K562 (cell line): ENCODE data around the gene DNPEP. TPM values are rescaled to one million over a fixed set of nuclear protein-coding genes. Genes with fewer than 3 reads are reported as not detected.

Experiments used
- ATAC-seq: fragments of 200-7000 bp; cut with Tn5 transposase; 3 replicates; pipeline ENCODE4 v1.9.1; 2020; ENCODE audit warnings: moderate library complexity
- BruUV-seq: library from RNA; stranded (reverse); fragments of 400-500 nt; replicated peaks from 2 replicates; lab custom pipeline; 2021; lab: Mats Ljungman, UMichigan
- CTCF ChIA-PET: fragments of 300-600 bp; formaldehyde crosslinking; extraction: SDS; loops from one replicate; lab custom pipeline; 2021; ENCODE audit warnings: low intra/inter-chr PET ratio; lab: Yijun Ruan, JAX
- POLR2A ChIA-PET: fragments of 300-600, 350-650 bp; sonication (Branson Sonifier 250); formaldehyde crosslinking; extraction: SDS; loops from one replicate; lab custom pipeline; 2021; ENCODE audit warnings: antibody characterized with exemption, inconsistent platforms; lab: Yijun Ruan, JAX
- DNase-seq, 4 experiments: peaks; one replicate each; pipeline versions ENCODE4 v3.0.0 to v3.0.0-alpha.2; 2011 to 2018; ENCODE audit warnings: low spot score in 3 of 4, mixed read lengths in 3 of 4; ENCODE audit errors: extremely low read depth in 1 of 4
- FAIRE-seq: peaks from 2 replicates; lab custom pipeline; 2011; peaks lifted over from hg19 to GRCh38; lab: Jason Lieb, UNC
- H2AFZ ChIP-seq: 2 replicates; pipeline ENCODE4 v1.6.0; 2011; ENCODE audit warnings: low read depth, low read length, control low read depth, inconsistent platforms
- H3K27ac ChIP-seq: fragments of 200-600 bp; 3 replicates; pipeline ENCODE4 v1.8.0; 2011; ENCODE audit warnings: low read depth, mild to moderate bottlenecking, control low read depth, inconsistent platforms, low read length, moderate library complexity, mixed read lengths; ENCODE audit errors: extremely low read depth
- H3K27me3 ChIP-seq, 2 experiments: fragments of 300-600 bp in 1 of 2; 2 replicates in 1 of 2; 3 replicates in 1 of 2; pipeline versions ENCODE4 v1.6.0 to v1.8.0; 2011; ENCODE audit warnings: inconsistent platforms in 2 of 2, low read length in 2 of 2, mild to moderate bottlenecking in 1 of 2, mixed read lengths in 1 of 2, moderate library complexity in 1 of 2; ENCODE audit not compliant: control insufficient read depth in 2 of 2, insufficient read depth in 2 of 2
- H3K36me3 ChIP-seq: fragments of 300-600 bp; 3 replicates; pipeline ENCODE4 v1.8.0; 2011; ENCODE audit warnings: mild to moderate bottlenecking, low read length, inconsistent platforms; ENCODE audit not compliant: control insufficient read depth, insufficient read depth
- H3K4me1 ChIP-seq, 2 experiments: fragments of 200-600 bp in 1 of 2; replicated peaks in 1 of 2; 2 replicates in 1 of 2; 3 replicates in 1 of 2; pipeline versions ENCODE4 v1.5.1 to v1.8.0; 2011; ENCODE audit warnings: inconsistent platforms in 2 of 2, low read length in 2 of 2, mild to moderate bottlenecking in 1 of 2, mixed read lengths in 1 of 2, moderate library complexity in 1 of 2; ENCODE audit not compliant: control insufficient read depth in 2 of 2, insufficient read depth in 2 of 2
- H3K4me2 ChIP-seq: 2 replicates; pipeline ENCODE4 v1.6.1; 2011; ENCODE audit warnings: low read length, control low read depth, inconsistent platforms, mixed read lengths; ENCODE audit not compliant: insufficient read depth
- H3K4me3 ChIP-seq: fragments of 200-600 bp; sonication (generic), shearing (Covaris generic); 2 replicates; pipeline ENCODE4 v1.5.1; 2016; ENCODE audit warnings: control low read depth, inconsistent platforms
- H3K79me2 ChIP-seq: fragments of 200-600 bp; 3 replicates; pipeline ENCODE4 v1.8.0; 2011; ENCODE audit warnings: low read length, inconsistent platforms; ENCODE audit not compliant: control insufficient read depth, insufficient read depth
- H3K9ac ChIP-seq, 2 experiments: 2 replicates each; pipeline versions ENCODE4 v1.6.0 to v1.6.1; 2011; ENCODE audit warnings: low read depth in 2 of 2, low read length in 2 of 2, control low read depth in 1 of 2, inconsistent platforms in 1 of 2, mild to moderate bottlenecking in 1 of 2, mixed read lengths in 1 of 2; ENCODE audit not compliant: insufficient read depth in 1 of 2
- H3K9me1 ChIP-seq: one replicate; pipeline ENCODE4 v1.6.0; 2011; ENCODE audit warnings: inconsistent platforms, mild to moderate bottlenecking, low read length, moderate library complexity; ENCODE audit not compliant: control insufficient read depth, insufficient read depth
- H3K9me3 ChIP-seq: replicated peaks from 2 replicates; pipeline ENCODE4 v1.5.1; 2011; ENCODE audit warnings: low read depth, low read length, inconsistent platforms; ENCODE audit not compliant: control insufficient read depth, insufficient read depth
- H4K20me1 ChIP-seq: replicated peaks from 2 replicates; pipeline ENCODE4 v1.6.1; 2011; ENCODE audit warnings: low read length, inconsistent platforms, mixed read lengths; ENCODE audit not compliant: control insufficient read depth, insufficient read depth
- CHD2 ChIP-seq: IDR thresholded peaks from 2 replicates; pipeline ENCODE4 v1.6.1; 2011; ENCODE audit warnings: low read depth, low read length
- EP300 ChIP-seq: IDR thresholded peaks from 2 replicates; pipeline ENCODE4 v1.6.1; 2012; ENCODE audit warnings: low read length, improper control_type of control experiment
- MAFK ChIP-seq: IDR thresholded peaks from 2 replicates; pipeline ENCODE4 v1.6.1; 2011; ENCODE audit warnings: low read length, improper control_type of control experiment
- NFE2 ChIP-seq: IDR thresholded peaks from 2 replicates; pipeline ENCODE4 v1.6.1; 2014; ENCODE audit warnings: antibody characterized with exemption, low read depth
- PRPF4 ChIP-seq: fragments of 200-400 bp; formaldehyde crosslinking; IDR thresholded peaks from one replicate; pipeline ENCODE4 v1.6.1; 2017; ENCODE audit warnings: low read length, low read depth, mild to moderate bottlenecking; ENCODE audit not compliant: insufficient read depth, poor library complexity, severe bottlenecking
- RAD21 ChIP-seq, 2 experiments: fragments of 250-450 bp in 1 of 2; fragments of 450-650 bp in 1 of 2; sonication (Bioruptor Pico) in 1 of 2; formaldehyde crosslinking in 1 of 2; IDR thresholded peaks in 1 of 2; conservative IDR thresholded peaks in 1 of 2; 2 replicates each; pipeline versions ENCODE4 v1.4.0 to v1.8.0; 2020 to 2022; ENCODE audit warnings: mild to moderate bottlenecking in 2 of 2, moderate library complexity in 1 of 2
- SIN3A ChIP-seq, 2 experiments: fragments of 150-350 bp in 1 of 2; IDR thresholded peaks; 2 replicates each; pipeline ENCODE4 v1.6.1; 2011 to 2016; ENCODE audit warnings: borderline replicate concordance in 2 of 2, low read depth in 2 of 2, low read length in 2 of 2, mild to moderate bottlenecking in 2 of 2, moderate library complexity in 2 of 2; ENCODE audit not compliant: control insufficient read depth in 1 of 2
- ZNF311 ChIP-seq: fragments of 250-450 bp; sonication (Bioruptor Pico); IDR thresholded peaks from 2 replicates; pipeline ENCODE4 v1.4.0; 2020; ENCODE audit warnings: mild to moderate bottlenecking, moderate library complexity
- WGBS: fragments of 100-300 bp; shearing (Covaris generic); methylation state at CpG from one replicate; pipeline ENCODE4 v1.1.6; 2016; ENCODE audit warnings: low coverage, mixed read lengths; ENCODE audit not compliant: insufficient coverage; ENCODE audit errors: missing lambda C conversion rate; 5-methylcytosine and 5-hydroxymethylcytosine counted together
- in situ Hi-C: fragments of 300-500 bp; cut with MboI; formaldehyde crosslinking; loops from 4 replicates; pipeline ENCODE4 v1.15.0; 2018; ENCODE audit warnings: inconsistent platforms, mixed read lengths
- intact Hi-C: fragments of 100-400 bp; cut with micrococcal nuclease; formaldehyde crosslinking; loops from 2 replicates; pipeline ENCODE4 v1.14.2; 2022
- polyA plus RNA-seq, 8 experiments: library from polyadenylated mRNA; depleted of rRNA in 4 of 8; stranded (reverse) in 5 of 8; unstranded in 3 of 8; fragments of >200 nt; fragmentation: Nextera tagmentation in 2 of 8; fragmentation: Illumina TruSeq in 1 of 8; extraction: Ambion mirVana in 2 of 8; extraction: Trizol in 1 of 8; gene quantifications; 2 replicates each; pipeline versions ENCODE4 v1.2.1 to v1.2.3, GENCODE V29; 2011 to 2014; ENCODE audit warnings: inconsistent platforms in 1 of 8, missing spikeins in 1 of 8
- total RNA-seq, 7 experiments: library from RNA; depleted of rRNA in 6 of 7; stranded (reverse); fragments of >200 nt in 6 of 7; fragmentation: Illumina TruSeq in 2 of 7; extraction: Trizol in 2 of 7; gene quantifications; 2 replicates each; pipeline versions ENCODE4 v1.2.1 to v1.2.3, GENCODE V29; 2011 to 2021; ENCODE audit warnings: low replicate concordance in 1 of 7
- TF ChIP-seq, protein P1 (sequence below): sonication (generic); IDR thresholded peaks from 2 replicates; pipeline ENCODE4 v1.6.1; 2016
- TF ChIP-seq, protein P2 (sequence below): fragments of 450-650 bp; IDR thresholded peaks from 2 replicates; pipeline ENCODE4 v1.7.1; 2018; ENCODE audit warnings: mild to moderate bottlenecking, low read depth; ENCODE audit not compliant: partially characterized antibody
- TF ChIP-seq, protein P3 (sequence below), 3 experiments: IDR thresholded peaks in 2 of 3; conservative IDR thresholded peaks in 1 of 3; 2 replicates each; pipeline ENCODE4 v1.5.1; 2011 to 2012; ENCODE audit warnings: low read length in 3 of 3, mild to moderate bottlenecking in 3 of 3, control low read depth in 2 of 3, improper control_type of control experiment in 1 of 3, inconsistent platforms in 1 of 3, low read depth in 1 of 3, mixed read lengths in 1 of 3, moderate library complexity in 1 of 3; ENCODE audit not compliant: insufficient read depth in 2 of 3
- TF ChIP-seq, protein P4 (sequence below): sonication (generic); formaldehyde crosslinking; IDR thresholded peaks from 2 replicates; pipeline ENCODE4 v1.8.0; 2022; ENCODE audit warnings: mild to moderate bottlenecking, missing genetic modification reagents

DNPEP gene
- total and polyA plus RNA-seq, 9 of the 15 experiments (the other 6 are each of a cell fraction or from before 2014, with no cell fraction given): 34.6 to 71.4 (median 45.5) TPM

DNA sequence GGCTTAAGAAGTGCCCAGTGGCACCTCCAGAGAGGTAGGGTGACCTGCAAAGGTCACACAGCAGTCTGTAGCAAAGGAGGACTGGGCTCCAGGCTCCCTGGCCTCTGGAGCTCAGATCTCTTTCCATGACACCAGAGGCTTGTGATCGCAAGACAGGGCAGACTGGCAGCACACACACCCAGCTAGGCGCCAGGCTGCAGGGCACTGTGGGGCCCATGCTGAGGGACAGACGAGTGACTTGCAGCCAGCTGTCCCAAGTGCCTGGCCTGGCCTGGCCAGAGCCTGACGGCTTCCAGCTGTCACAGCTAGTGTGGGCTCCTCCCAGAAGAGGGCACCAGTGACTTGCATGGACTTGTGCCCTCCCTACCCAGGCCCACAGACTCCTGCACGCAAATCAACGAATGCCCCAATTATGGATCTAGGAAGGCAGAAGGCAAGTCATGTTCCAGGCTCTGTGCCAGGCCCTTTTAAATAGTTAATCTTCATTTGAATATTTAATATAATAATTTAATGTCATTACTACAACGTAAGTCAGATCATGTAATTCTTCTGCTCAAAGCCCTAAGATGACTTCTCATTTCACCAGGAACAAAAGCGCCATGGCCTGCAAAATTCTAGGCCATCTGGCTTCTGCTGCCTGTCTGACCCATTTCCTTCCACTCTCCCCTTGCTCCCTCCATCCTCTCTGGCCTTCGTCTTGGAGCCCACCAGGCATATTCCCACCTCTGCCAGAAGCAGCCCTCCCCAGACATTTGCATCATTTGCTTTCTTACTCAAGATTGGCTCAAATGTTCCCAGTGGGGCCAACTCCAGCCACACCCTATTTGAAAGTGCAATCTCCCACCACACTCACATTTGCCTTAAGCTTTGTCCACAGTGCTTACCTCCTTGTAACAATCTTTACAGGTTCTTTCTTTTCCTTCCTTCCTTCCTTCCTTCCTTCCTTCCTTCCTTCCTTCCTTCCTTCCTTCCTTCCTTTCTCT is 43.2 kb upstream of the DNPEP start:
- Histone ChIP-seq H3K9me1 (peaks cover 2% of the 10 kb centered on the region), H3K27me3 (no peaks in the 10 kb centered on the region), H3K79me2 (no peaks in the 10 kb centered on the region), H3K9ac (peak overlapping the region in 1 of 2 experiments; percentile 84; a peak in 2 of 4 replicates), H3K9me3 (no peaks in the 10 kb centered on the region), H3K4me3 (no peak overlapping the region), H2AFZ (0 out of 2 replicates have a peak overlapping the region, but pooled peaks have one; percentile 4), H3K36me3 (no peaks in the 10 kb centered on the region), H3K4me1 (peaks cover 15 to 24% of the 10 kb centered on the region in 2 experiments; a peak in 4 of 5 replicates), H4K20me1 (no peaks in the 10 kb centered on the region), H3K4me2 (no peak overlapping the region), H3K27ac (no peak overlapping the region)
- BruUV-seq: no TSS peak
- intact Hi-C loops (no loop called here), in situ Hi-C loops (no loop called here)
- DNase-seq (no peak), ATAC-seq (peak; percentile 58; the same call in 2 of the 3 replicates), FAIRE-seq (no peak)
- ChIA-PET POLR2A (interaction anchor here (0.6 to 0.7 kb wide), 2 partner anchors 10 to 429 kb away, joined by 3 read pairs; no protein-coding TSS in a partner anchor), CTCF (interaction anchor here (0.6 kb wide), 1 partner anchor 293 kb away, joined by 3 read pairs; no protein-coding TSS in a partner anchor)
- WGBS: 54% methylated on average over 9 of the region's 9 CpGs
- TF ChIP-seq PRPF4: no peak
- TF ChIP-seq EP300: no peak
- TF ChIP-seq, protein P1, sequence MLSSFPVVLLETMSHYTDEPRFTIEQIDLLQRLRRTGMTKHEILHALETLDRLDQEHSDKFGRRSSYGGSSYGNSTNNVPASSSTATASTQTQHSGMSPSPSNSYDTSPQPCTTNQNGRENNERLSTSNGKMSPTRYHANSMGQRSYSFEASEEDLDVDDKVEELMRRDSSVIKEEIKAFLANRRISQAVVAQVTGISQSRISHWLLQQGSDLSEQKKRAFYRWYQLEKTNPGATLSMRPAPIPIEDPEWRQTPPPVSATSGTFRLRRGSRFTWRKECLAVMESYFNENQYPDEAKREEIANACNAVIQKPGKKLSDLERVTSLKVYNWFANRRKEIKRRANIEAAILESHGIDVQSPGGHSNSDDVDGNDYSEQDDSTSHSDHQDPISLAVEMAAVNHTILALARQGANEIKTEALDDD: no peak
- TF ChIP-seq, protein P2, sequence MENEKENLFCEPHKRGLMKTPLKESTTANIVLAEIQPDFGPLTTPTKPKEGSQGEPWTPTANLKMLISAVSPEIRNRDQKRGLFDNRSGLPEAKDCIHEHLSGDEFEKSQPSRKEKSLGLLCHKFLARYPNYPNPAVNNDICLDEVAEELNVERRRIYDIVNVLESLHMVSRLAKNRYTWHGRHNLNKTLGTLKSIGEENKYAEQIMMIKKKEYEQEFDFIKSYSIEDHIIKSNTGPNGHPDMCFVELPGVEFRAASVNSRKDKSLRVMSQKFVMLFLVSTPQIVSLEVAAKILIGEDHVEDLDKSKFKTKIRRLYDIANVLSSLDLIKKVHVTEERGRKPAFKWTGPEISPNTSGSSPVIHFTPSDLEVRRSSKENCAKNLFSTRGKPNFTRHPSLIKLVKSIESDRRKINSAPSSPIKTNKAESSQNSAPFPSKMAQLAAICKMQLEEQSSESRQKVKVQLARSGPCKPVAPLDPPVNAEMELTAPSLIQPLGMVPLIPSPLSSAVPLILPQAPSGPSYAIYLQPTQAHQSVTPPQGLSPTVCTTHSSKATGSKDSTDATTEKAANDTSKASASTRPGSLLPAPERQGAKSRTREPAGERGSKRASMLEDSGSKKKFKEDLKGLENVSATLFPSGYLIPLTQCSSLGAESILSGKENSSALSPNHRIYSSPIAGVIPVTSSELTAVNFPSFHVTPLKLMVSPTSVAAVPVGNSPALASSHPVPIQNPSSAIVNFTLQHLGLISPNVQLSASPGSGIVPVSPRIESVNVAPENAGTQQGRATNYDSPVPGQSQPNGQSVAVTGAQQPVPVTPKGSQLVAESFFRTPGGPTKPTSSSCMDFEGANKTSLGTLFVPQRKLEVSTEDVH: no peak
- no peak for TF ChIP-seq MAFK
- TF ChIP-seq NFE2: no peak
- TF ChIP-seq, protein P3, sequence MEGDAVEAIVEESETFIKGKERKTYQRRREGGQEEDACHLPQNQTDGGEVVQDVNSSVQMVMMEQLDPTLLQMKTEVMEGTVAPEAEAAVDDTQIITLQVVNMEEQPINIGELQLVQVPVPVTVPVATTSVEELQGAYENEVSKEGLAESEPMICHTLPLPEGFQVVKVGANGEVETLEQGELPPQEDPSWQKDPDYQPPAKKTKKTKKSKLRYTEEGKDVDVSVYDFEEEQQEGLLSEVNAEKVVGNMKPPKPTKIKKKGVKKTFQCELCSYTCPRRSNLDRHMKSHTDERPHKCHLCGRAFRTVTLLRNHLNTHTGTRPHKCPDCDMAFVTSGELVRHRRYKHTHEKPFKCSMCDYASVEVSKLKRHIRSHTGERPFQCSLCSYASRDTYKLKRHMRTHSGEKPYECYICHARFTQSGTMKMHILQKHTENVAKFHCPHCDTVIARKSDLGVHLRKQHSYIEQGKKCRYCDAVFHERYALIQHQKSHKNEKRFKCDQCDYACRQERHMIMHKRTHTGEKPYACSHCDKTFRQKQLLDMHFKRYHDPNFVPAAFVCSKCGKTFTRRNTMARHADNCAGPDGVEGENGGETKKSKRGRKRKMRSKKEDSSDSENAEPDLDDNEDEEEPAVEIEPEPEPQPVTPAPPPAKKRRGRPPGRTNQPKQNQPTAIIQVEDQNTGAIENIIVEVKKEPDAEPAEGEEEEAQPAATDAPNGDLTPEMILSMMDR (IDR thresholded peaks at IDR 0.05 in 2 of 3, conservative IDR thresholded peaks at IDR 0.05 in 1 of 3; ENCODE audit: insufficient read depth in 2 of 3, low read depth in 1 of 3, low read length in 3 of 3): peak in 2 of 3 experiments; percentile 41 to 43; a peak in 3 of 6 replicates
- TF ChIP-seq ZNF311 (CRISPR knock-in tag): no peak
- TF ChIP-seq SIN3A (IDR thresholded peaks at IDR 0.05; ENCODE audit: borderline replicate concordance in 2 of 2, control insufficient read depth in 1 of 2, low read depth in 2 of 2, low read length in 2 of 2): no peak
- peak in 1 of 2 experiments; percentile 40; a peak in 2 of 4 replicates for TF ChIP-seq RAD21 (CRISPR knock-in tag; conservative IDR thresholded peaks at IDR 0.05 in 1 of 2, IDR thresholded peaks at IDR 0.05 in 1 of 2)
- TF ChIP-seq CHD2: no peak
- TF ChIP-seq, protein P4, sequence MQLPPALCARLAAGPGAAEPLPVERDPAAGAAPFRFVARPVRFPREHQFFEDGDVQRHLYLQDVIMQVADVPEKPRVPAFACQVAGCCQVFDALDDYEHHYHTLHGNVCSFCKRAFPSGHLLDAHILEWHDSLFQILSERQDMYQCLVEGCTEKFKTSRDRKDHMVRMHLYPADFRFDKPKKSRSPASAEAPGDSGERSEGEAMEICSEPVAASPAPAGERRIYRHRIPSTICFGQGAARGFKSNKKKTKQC (CRISPR knock-in tag): no peak
